OCI-LY1 (cell line): ENCODE results near the gene KCNT1.

Experiments
- H2AFZ ChIP-seq: fragments of 200-600 bp; sonication (generic), shearing (Covaris generic); 2 replicates; pipeline ENCODE4 v1.6.0; 2014; ENCODE audit warnings: antibody characterized with exemption, mild to moderate bottlenecking, low read length
- H3F3A ChIP-seq: fragments of 200-600 bp; sonication (generic), shearing (Covaris generic); 2 replicates; pipeline ENCODE4 v1.6.0; 2014; ENCODE audit warnings: mild to moderate bottlenecking, antibody characterized with exemption, low read length, moderate library complexity; ENCODE audit not compliant: insufficient read depth
- H3K27ac ChIP-seq: fragments of 200-600 bp; sonication (generic); 2 replicates; pipeline ENCODE4 v1.5.1; 2014; ENCODE audit warnings: low read length, mixed run types, mild to moderate bottlenecking, low read depth; ENCODE audit not compliant: poor library complexity, severe bottlenecking
- H3K27me3 ChIP-seq: fragments of 200-600 bp; sonication (generic); 2 replicates; pipeline ENCODE4 v1.6.0; 2014; ENCODE audit warnings: antibody characterized with exemption, mild to moderate bottlenecking, low read length, moderate library complexity; ENCODE audit not compliant: insufficient read depth
- H3K36me3 ChIP-seq: fragments of 200-600 bp; sonication (generic); 2 replicates; pipeline ENCODE4 v1.6.1; 2014; ENCODE audit warnings: mild to moderate bottlenecking, antibody characterized with exemption, low read length, moderate library complexity, mixed read lengths; ENCODE audit not compliant: insufficient read depth
- H3K4me1 ChIP-seq: fragments of 200-600 bp; sonication (generic); 2 replicates; pipeline ENCODE4 v1.5.1; 2014; ENCODE audit warnings: mild to moderate bottlenecking, low read length, moderate library complexity; ENCODE audit not compliant: insufficient read depth, severe bottlenecking
- H3K4me2 ChIP-seq: fragments of 200-600 bp; sonication (generic), shearing (Covaris generic); 2 replicates; pipeline ENCODE4 v1.6.1; 2014; ENCODE audit warnings: low read length
- H3K4me3 ChIP-seq: fragments of 200-600 bp; sonication (generic); 2 replicates; pipeline ENCODE4 v1.5.1; 2014; ENCODE audit warnings: low read length, low read depth, mild to moderate bottlenecking, mixed read lengths; ENCODE audit not compliant: poor library complexity, severe bottlenecking
- H3K79me2 ChIP-seq: fragments of 200-600 bp; shearing (Covaris generic); 2 replicates; pipeline ENCODE4 v1.6.1; 2016; ENCODE audit warnings: mixed run types, low read length, mixed read lengths; ENCODE audit not compliant: insufficient read depth
- H3K9ac ChIP-seq: fragments of 200-600 bp; sonication (generic), shearing (Covaris generic); 2 replicates; pipeline ENCODE4 v1.6.1; 2014; ENCODE audit warnings: mild to moderate bottlenecking, low read length, mixed read lengths
- H3K9me2 ChIP-seq: fragments of 200-600 bp; sonication (generic), shearing (Covaris generic); 2 replicates; pipeline ENCODE4 v1.6.1; 2014; ENCODE audit warnings: low read depth, mild to moderate bottlenecking, low read length, mixed read lengths
- H3K9me3 ChIP-seq: fragments of 200-600 bp; shearing (Covaris generic); 2 replicates; pipeline ENCODE4 v1.6.1; 2014; ENCODE audit warnings: low read length, mixed read lengths
- H4K20me1 ChIP-seq: fragments of 200-600 bp; sonication (generic), shearing (Covaris generic); 2 replicates; pipeline ENCODE4 v1.6.0; 2016; ENCODE audit warnings: mild to moderate bottlenecking, low read length; ENCODE audit not compliant: insufficient read depth
- EZH2 ChIP-seq: fragments of 200-600 bp; sonication (generic), shearing (Covaris generic); IDR thresholded peaks from 2 replicates; pipeline ENCODE4 v1.8.0; 2017; ENCODE audit warnings: borderline replicate concordance, mixed run types, mild to moderate bottlenecking, antibody characterized with exemption, low read length, moderate library complexity, mixed read lengths
- TF ChIP-seq, protein P1 (sequence below): fragments of 200-600 bp; sonication (generic), shearing (Covaris generic); IDR thresholded peaks from 2 replicates; pipeline ENCODE4 v1.5.1; 2017; ENCODE audit warnings: mild to moderate bottlenecking, antibody characterized with exemption, low read length, moderate library complexity, mixed read lengths

The KCNT1 gene

DNA sequence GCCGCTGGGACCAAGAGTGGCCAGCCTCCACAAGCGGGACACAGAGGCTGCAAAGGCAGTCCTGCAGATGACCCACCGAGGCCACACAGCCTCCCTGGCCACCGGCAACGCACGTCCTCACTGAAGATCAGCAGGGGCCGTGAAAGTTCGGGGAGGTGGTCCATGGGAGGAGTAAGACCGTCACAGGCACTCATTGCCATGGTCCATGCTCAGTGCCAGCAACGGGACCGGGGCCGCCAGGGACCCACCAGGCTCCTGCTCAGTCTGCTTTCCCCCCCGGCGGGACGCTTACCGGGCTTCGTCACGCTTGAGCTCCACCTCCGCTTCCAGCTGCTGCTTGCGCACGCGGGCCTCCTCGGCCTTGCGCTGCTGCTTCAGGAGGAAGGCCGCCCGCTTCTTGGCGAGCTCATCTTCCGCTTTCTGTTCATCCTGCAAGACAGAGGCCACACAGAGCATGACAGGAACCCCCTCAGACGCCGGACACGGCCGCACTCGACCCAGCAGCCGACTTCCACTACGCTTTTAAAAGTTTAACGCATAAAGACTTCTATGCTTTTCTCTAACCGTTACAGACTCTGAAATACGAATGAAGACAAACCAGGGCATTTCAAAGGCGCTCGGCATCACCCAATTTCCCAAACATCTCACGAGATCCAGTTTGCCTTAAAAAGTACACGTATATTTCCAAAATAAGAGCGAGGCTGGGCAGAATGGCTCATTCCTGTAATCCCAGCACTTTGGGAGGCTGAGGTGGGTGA, 116.9 kb downstream of the KCNT1 start:
- H3K4me1 ChIP-seq = no peaks in the 10 kb centered on the region
- H3K36me3 ChIP-seq = peaks cover 61% of the 10 kb centered on the region
- no peaks in the 10 kb centered on the region for H3K79me2 ChIP-seq
- no peaks in the 10 kb centered on the region for H3K27me3 ChIP-seq
- no peaks in the 10 kb centered on the region for H3F3A ChIP-seq
- no peaks in the 10 kb centered on the region for H3K9me2 ChIP-seq
- TF ChIP-seq, protein P1, sequence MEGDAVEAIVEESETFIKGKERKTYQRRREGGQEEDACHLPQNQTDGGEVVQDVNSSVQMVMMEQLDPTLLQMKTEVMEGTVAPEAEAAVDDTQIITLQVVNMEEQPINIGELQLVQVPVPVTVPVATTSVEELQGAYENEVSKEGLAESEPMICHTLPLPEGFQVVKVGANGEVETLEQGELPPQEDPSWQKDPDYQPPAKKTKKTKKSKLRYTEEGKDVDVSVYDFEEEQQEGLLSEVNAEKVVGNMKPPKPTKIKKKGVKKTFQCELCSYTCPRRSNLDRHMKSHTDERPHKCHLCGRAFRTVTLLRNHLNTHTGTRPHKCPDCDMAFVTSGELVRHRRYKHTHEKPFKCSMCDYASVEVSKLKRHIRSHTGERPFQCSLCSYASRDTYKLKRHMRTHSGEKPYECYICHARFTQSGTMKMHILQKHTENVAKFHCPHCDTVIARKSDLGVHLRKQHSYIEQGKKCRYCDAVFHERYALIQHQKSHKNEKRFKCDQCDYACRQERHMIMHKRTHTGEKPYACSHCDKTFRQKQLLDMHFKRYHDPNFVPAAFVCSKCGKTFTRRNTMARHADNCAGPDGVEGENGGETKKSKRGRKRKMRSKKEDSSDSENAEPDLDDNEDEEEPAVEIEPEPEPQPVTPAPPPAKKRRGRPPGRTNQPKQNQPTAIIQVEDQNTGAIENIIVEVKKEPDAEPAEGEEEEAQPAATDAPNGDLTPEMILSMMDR = no peak
- no peak for TF ChIP-seq EZH2
- no peak overlapping the region for H2AFZ ChIP-seq
- no peak overlapping the region for H3K27ac ChIP-seq
- H3K4me3 ChIP-seq = no peak overlapping the region
- H3K9me3 ChIP-seq = no peaks in the 10 kb centered on the region
- H3K4me2 ChIP-seq = no peak overlapping the region
- no peak overlapping the region for H3K9ac ChIP-seq
- H4K20me1 ChIP-seq = no peaks in the 10 kb centered on the region

DNA sequence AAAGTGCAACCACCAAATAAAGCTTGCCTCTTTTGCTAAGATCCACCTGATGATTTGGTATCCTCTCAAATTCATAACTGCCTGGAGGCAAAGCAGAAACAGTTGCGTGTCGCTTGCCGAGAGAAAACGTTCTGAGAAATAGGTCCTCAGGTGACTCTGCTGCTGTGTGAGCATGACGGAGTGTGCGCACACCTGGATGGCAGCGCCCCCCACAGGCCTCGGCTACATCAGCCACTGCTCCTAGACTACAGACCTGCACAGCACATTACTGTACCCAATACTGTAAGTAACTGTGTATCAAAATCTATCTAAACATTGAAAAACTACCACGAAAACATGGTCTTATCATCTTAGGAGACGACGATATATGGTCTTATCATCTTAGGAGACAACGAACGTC, 117.9 kb downstream of the KCNT1 start:
- Histone ChIP-seq H3K4me2 (no peak overlapping the region), H3K27ac (no peak overlapping the region), H3K9me3 (no peaks in the 10 kb centered on the region), H3K79me2 (no peaks in the 10 kb centered on the region), H2AFZ (no peak overlapping the region), H3K9ac (no peak overlapping the region), H3K4me1 (no peaks in the 10 kb centered on the region), H3K36me3 (peaks cover 58% of the 10 kb centered on the region), H3K27me3 (no peaks in the 10 kb centered on the region), H3F3A (no peaks in the 10 kb centered on the region), H4K20me1 (no peaks in the 10 kb centered on the region), H3K4me3 (no peak overlapping the region), H3K9me2 (no peaks in the 10 kb centered on the region)
- TF ChIP-seq, protein P1 = peak; percentile 23
- TF ChIP-seq EZH2 = no peak

DNA sequence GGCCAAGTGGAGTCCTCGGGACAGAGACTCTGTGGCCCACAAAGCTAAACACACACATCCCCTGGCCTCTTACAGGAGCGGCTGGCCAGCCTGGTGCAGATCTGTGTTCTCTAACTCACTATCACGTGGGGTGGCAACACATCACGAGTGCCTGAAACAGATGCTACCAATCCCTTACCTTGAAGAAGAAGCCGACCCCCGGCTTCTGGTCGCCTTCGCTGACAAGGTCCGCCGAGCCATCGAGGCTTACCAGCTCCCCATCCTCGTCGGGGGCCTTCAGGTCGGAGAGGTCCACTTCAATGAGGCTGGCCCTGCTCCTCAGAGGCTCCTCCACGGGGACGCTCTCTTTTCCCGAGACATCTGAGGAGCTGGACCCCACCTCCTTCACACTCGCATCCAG, 118.7 kb downstream of the KCNT1 start:
- H3K9ac ChIP-seq = no peak overlapping the region
- no peaks in the 10 kb centered on the region for H3K4me1 ChIP-seq
- H3K79me2 ChIP-seq = no peaks in the 10 kb centered on the region
- no peak overlapping the region for H3K4me2 ChIP-seq
- H3K27me3 ChIP-seq = no peaks in the 10 kb centered on the region
- TF ChIP-seq EZH2 = no peak
- TF ChIP-seq, protein P1 = no peak
- H2AFZ ChIP-seq = no peak overlapping the region
- H3F3A ChIP-seq = no peaks in the 10 kb centered on the region
- no peak overlapping the region for H3K27ac ChIP-seq
- no peaks in the 10 kb centered on the region for H3K9me2 ChIP-seq
- H3K36me3 ChIP-seq = peaks cover 56% of the 10 kb centered on the region
- H3K4me3 ChIP-seq = no peak overlapping the region
- H4K20me1 ChIP-seq = no peaks in the 10 kb centered on the region
- H3K9me3 ChIP-seq = no peaks in the 10 kb centered on the region
